Stimulated activated naive CD4-positive, alpha-beta T cell treated with Interleukin-2 at 50 U/mL for 16 hours (primary cell): Measurements from ENCODE around the gene DCC.

Experiments
- DNase-seq: peaks from one replicate; lab custom pipeline; 2025; lab: John Stamatoyannopoulos, UW

DCC gene

DNA sequence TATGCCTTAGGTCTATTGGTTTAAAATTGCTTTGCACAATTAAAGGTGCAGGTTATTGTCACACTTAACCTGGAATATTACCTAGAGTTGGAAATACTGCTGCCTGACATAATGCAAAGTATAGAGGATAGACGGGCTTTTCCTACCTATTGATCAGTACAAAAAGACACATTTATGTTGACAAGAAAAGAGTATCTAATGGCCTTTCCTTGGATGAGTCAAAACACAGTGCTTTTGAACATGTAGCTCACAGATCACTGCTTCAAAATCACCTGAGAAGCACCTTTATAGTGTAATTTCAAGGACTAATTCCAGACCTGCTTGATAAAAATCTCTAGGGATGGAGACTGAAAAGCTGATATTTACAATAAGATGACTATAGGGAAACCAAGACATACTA lies 262.8 kb downstream of the DCC start:
- no peak for DNase-seq

GRCh38 chr18:52605345-52605744 lies 265.3 kb downstream of the DCC start:
- DNase-seq: no peak

DNA sequence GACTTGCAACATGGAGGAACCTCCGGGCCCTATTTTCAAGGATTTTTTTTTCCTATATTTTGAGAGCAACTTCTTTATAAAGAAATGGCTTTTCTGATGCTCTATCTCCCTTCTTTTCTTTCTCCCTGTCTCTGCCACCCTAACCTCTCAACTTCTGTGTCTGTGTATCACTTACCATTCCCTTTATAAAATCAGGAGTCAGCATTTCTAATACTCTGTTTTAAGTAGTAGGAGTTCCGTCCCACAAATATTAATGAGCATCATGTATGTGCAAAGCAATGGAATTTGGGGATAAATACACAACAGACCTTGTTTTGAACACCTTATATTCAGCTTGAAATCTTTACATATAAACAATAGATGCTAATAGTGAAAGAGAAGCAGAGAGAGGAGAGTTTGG lies 268.0 kb downstream of the DCC start:
- DNase-seq: no peak

- DNase-seq: no peak
These were observed 270.6 kb downstream of the DCC start for GRCh38 chr18:52610451-52611115.

- no peak for DNase-seq
These were observed 272.4 kb downstream of the DCC start for GRCh38 chr18:52612406-52612805.

DNA sequence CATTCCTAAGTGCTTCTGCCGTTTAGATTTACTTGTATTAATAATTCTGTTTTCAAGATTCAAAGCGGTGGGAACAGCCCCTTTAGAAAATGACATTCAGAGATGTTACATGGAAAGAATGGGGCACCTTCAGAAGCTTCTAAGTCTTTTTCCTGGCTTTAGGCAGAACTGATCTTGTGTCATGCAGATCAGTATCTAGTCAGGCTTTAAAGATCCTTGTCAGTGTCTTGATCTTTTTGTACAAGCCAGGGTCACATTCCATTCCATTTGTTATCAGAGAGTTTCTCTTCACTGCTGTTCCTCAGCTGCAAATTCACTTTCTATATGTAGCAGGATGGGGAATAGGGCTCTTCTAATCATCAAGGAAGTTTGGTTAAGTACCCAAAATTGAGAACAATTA lies 275.3 kb downstream of the DCC start:
- DNase-seq: no peak

DNA sequence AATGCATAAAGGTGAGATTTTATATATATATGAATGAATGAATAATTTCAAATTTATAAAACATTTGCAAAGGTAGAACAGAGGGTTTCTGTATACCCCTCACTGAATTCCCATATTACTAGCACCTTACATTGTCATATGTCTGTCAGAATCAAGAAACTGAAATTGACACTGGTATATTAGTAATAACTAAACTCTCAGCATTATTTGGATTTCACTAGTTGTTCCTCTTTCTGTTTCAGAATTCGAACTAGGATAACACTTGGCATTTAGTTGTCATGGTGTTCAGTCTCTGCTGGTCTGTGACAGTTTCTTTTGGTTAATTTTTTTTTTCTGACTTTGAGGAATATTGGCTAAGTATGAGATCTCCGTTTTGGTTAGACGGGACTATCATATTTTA lies 275.9 kb downstream of the DCC start:
- DNase-seq: no peak

- DNase-seq: no peak
These were observed 277.9 kb downstream of the DCC start for GRCh38 chr18:52617931-52618330.

DNA sequence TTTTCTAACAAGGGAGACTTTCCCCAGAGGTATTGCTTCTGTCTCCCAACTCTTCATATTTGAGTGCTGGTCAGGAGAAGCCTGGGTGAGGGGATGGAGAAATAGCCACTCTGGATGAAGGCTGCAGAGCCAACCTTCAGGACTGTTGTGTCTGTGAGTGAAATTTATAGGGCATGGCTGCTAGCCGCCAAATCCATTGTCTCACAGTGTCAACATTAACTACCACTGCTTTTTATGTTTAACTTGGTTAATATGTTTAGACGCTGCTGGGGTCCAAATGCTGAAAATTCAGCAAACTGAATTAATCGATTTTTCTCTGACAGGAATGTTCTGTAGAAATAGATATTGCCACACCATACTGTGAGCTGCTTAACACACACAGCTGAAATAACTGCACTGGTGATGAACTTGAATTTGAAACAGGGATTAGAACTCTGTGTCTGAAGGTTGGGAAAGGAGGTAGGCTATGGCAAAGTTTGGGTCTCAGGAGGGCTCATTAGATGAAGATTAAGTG lies 281.0 kb downstream of the DCC start:
- DNase-seq: no peak

DNA sequence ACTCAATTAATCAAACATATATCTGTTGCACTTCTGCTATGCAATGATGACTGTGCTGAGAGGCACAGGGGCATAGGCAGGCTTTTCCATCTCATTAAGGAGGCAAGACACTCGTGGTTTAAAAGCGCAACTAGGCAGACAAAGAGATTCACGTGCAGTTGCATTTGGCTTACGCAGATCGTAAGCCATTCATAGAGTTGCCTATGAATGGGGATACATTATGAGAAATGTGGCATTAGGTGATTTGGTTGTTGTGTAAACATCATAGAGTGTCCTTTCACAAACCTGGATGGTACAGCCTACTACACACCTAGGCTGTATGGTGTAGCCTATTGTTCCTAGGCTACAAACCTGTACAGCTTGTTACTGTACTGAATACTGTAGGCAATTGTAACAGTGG lies 284.7 kb downstream of the DCC start:
- DNase-seq: no peak

DNA sequence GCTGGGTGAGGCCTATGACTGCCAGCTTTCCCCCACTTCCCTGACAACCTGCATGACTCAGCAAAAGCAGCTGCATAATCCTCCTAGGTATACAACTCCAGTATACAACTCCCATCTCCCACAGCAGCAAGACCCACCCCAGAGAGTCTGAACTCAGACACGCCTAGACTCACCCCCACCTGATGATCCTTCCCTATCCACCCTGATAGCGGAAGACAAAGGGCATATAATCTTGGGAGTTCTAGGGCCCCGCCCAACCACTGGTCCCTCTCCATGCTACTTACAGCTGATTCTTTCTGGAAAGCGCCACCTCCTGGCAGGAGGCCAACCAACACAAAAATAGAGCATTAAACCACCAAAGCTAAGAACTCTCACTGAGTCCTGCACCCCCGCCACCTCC lies 296.5 kb downstream of the DCC start:
- no peak for DNase-seq

GRCh38 chr18:52648201-52648600 lies 308.2 kb downstream of the DCC start:
- DNase-seq: no peak

- no peak for DNase-seq
These were observed 312.4 kb downstream of the DCC start for GRCh38 chr18:52652391-52652790.

GRCh38 chr18:52657043-52657805 lies 317.2 kb downstream of the DCC start:
- no peak for DNase-seq

- no peak for DNase-seq
These were observed 327.6 kb downstream of the DCC start for GRCh38 chr18:52667463-52668065.

DNA sequence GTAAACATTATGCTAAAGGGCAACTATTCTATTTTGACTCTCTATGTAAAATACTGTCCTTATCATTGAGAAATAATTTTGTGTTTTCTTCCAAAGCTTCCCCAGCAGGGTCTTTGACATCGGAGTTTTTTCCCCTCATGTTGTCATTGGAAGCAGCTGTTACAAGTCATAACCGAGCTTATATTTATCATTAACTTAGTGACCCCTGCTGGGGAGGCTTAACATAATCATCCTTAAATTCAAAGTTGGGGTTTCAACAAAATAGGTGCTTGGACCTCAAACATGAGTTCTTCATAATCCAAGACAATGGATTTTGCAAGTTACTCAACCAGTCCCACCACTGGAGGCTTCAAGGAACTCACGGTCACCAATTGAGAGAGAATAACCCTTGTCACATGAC lies 330.9 kb downstream of the DCC start:
- DNase-seq: no peak

GRCh38 chr18:52678034-52678433 lies 338.0 kb downstream of the DCC start:
- DNase-seq: no peak

GRCh38 chr18:52678551-52678950 lies 338.6 kb downstream of the DCC start:
- DNase-seq: no peak

GRCh38 chr18:52679354-52679753 lies 339.4 kb downstream of the DCC start:
- no peak for DNase-seq

GRCh38 chr18:52682260-52682659 lies 342.3 kb downstream of the DCC start:
- no peak for DNase-seq

GRCh38 chr18:52685316-52685715 lies 345.3 kb downstream of the DCC start:
- DNase-seq: no peak

DNA sequence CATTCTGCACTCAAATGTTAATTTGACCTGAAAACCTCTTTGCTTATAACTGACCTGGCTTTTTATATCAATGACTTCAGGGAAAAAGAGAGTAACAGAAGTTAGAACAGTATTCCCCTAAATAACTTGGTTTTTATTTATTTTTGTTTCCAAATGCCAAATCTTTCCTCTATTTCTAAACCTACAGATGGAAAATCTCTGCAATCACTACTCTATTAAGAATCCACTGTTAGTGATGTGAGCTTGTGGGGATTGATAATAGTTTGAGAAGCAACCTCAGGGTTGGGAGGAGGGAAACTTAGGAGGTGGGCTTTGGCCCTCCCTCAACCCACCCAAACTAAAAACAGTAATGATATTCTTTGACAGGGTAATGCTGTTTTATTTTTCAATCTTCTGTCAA lies 351.8 kb downstream of the DCC start:
- DNase-seq: no peak

DNA sequence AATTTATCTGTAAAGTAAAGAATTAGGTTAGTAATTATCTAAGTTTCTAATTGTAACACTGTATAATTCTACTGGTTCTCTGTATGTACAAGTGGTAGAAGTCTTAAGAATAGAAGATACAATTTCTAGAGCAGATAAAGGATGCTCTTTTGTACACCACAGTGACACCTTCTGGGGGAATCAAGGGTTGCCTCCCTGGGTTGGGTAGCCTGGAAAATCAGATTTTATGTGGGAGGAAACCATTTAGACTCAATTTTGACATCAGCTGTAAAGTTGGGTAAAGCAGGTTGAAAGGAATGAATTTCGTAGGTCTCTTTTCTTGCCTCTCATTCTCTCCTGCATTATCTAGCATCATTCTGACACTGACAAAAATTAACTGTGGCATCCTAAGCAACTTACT lies 354.8 kb downstream of the DCC start:
- no peak for DNase-seq
